ENCODE results near the gene LIFR.
"Not testable (repeated sequence)": the region's sequence is repeated elsewhere in the genome, so short reads cannot be mapped to it uniquely, and the experiment has no call there.

The LIFR gene

GRCh38 chr5:38601133-38601862 is 44.9 kb upstream of the LIFR start:
- ChIA-PET POLR2A (no interaction called here), CTCF (no interaction called here)
- DNase-seq (ENCODE audit: extremely low spot score): no peak
- TF ChIP-seq CTCF (IDR thresholded peaks at IDR 0.05; ENCODE audit: control extremely low read depth, extremely low read depth, low read depth, missing control alignments): no peak

GRCh38 chr5:38600329-38601045 is 44.0 kb upstream of the LIFR start:
- CTCF ChIA-PET: no interaction called here
- DNase-seq (ENCODE audit: extremely low spot score): no peak
- TF ChIP-seq CTCF (IDR thresholded peaks at IDR 0.05; ENCODE audit: control extremely low read depth, extremely low read depth, low read depth, missing control alignments): no peak

GRCh38 chr5:38599751-38600150 is 43.3 kb upstream of the LIFR start:
- POLR2A ChIA-PET; DNase-seq (ENCODE audit: extremely low spot score): not testable (repeated sequence)
- CTCF ChIA-PET: interaction anchor here (1.7 to 2.1 kb wide), 2 partner anchors 36 to 158 kb away, joined by 4 to 5 read pairs; no protein-coding TSS in a partner anchor

More at GRCh38 chr5:38600329-38601045, 44.0 kb upstream of the LIFR start:
- POLR2A ChIA-PET: no interaction called here

GRCh38 chr5:38598994-38599617 is 42.7 kb upstream of the LIFR start:
- POLR2A ChIA-PET: no interaction called here

GRCh38 chr5:38598296-38598993 is 42.0 kb upstream of the LIFR start:
- ChIA-PET CTCF (interaction anchor here (1.7 to 2.1 kb wide), 2 partner anchors 37 to 157 kb away, joined by 4 to 5 read pairs; no protein-coding TSS in a partner anchor), POLR2A (no interaction called here)
- TF ChIP-seq CTCF (IDR thresholded peaks at IDR 0.05; ENCODE audit: control extremely low read depth, extremely low read depth, low read depth, missing control alignments): no peak
- DNase-seq (ENCODE audit: extremely low spot score): no peak

More at GRCh38 chr5:38598994-38599617, 42.7 kb upstream of the LIFR start:
- no peak for DNase-seq (ENCODE audit: extremely low spot score)
- TF ChIP-seq CTCF (IDR thresholded peaks at IDR 0.05; ENCODE audit: control extremely low read depth, extremely low read depth, low read depth, missing control alignments): no peak
- CTCF ChIA-PET: interaction anchor here (1.7 to 2.1 kb wide), 2 partner anchors 37 to 157 kb away, joined by 4 to 5 read pairs; no protein-coding TSS in a partner anchor

GRCh38 chr5:38596981-38597380 is 40.5 kb upstream of the LIFR start:
- CTCF ChIA-PET: interaction anchor here (0.7 kb wide), 1 partner anchor 155 kb away, joined by 3 read pairs; no protein-coding TSS in a partner anchor
- POLR2A ChIA-PET: no interaction called here
- no peak for DNase-seq (ENCODE audit: extremely low spot score)
- TF ChIP-seq CTCF (IDR thresholded peaks at IDR 0.05; ENCODE audit: control extremely low read depth, extremely low read depth, low read depth, missing control alignments): no peak

Data from GM10248 (cell line).